ENCODE results near the gene CARMIL3.

The CARMIL3 gene

GRCh38 chr14:24071144-24071697 lies 19.4 kb downstream of the CARMIL3 start, which contains the start of gene CPNE6:
TSS of gene CPNE6 (plus strand) at chr14:24071562. CDS start at chr14:24072937, 1,375 bp downstream.
- Histone ChIP-seq H3K9me2 (replicated peaks; ENCODE audit: low read depth, low read length) (no peaks in the 10 kb centered on the region), H3K36me3 (ENCODE audit: insufficient read depth, low read length) (no peaks in the 10 kb centered on the region), H3F3A (ENCODE audit: low read depth) (no peaks in the 10 kb centered on the region), H3K79me2 (ENCODE audit: insufficient read depth, low read length) (no peaks in the 10 kb centered on the region), H3K4me2 (ENCODE audit: low read depth, low read length, poor library complexity, severe bottlenecking) (no peak within 1 kb of the TSS), H3K4me3 (ENCODE audit: low read length, poor library complexity, severe bottlenecking) (no peak within 1 kb of the TSS), H3K9ac (ENCODE audit: low read depth, low read length, poor library complexity, severe bottlenecking) (no peak within 1 kb of the TSS), H3K9me3 (ENCODE audit: insufficient read depth, low read depth, low read length) (no peaks in the 10 kb centered on the region), H4K20me1 (ENCODE audit: insufficient read depth, low read length, poor library complexity, severe bottlenecking) (no peaks in the 10 kb centered on the region), H3K27me3 (ENCODE audit: insufficient read depth, low read length, poor library complexity, severe bottlenecking) (no peaks in the 10 kb centered on the region), H2AFZ (ENCODE audit: low read length) (no peak within 1 kb of the TSS), H3K4me1 (ENCODE audit: insufficient read depth, low read length, poor library complexity, severe bottlenecking) (no peaks in the 10 kb centered on the region)
- TF ChIP-seq CTCF (conservative IDR thresholded peaks at IDR 0.05; ENCODE audit: low read length): no peak
- TF ChIP-seq EZH2phosphoT487 (IDR thresholded peaks at IDR 0.05; ENCODE audit: borderline replicate concordance): no peak

- Histone ChIP-seq H3K9me2 (replicated peaks; ENCODE audit: low read depth, low read length) (no peaks in the 10 kb centered on the region), H3K4me3 (ENCODE audit: low read length, poor library complexity, severe bottlenecking) (no peak overlapping the region), H3F3A (ENCODE audit: low read depth) (no peaks in the 10 kb centered on the region), H3K9ac (ENCODE audit: low read depth, low read length, poor library complexity, severe bottlenecking) (no peak overlapping the region), H4K20me1 (ENCODE audit: insufficient read depth, low read length, poor library complexity, severe bottlenecking) (no peaks in the 10 kb centered on the region), H3K79me2 (ENCODE audit: insufficient read depth, low read length) (no peaks in the 10 kb centered on the region), H3K4me2 (ENCODE audit: low read depth, low read length, poor library complexity, severe bottlenecking) (no peak overlapping the region), H3K36me3 (ENCODE audit: insufficient read depth, low read length) (no peaks in the 10 kb centered on the region), H3K4me1 (ENCODE audit: insufficient read depth, low read length, poor library complexity, severe bottlenecking) (no peaks in the 10 kb centered on the region), H3K9me3 (ENCODE audit: insufficient read depth, low read depth, low read length) (no peaks in the 10 kb centered on the region), H2AFZ (ENCODE audit: low read length) (no peak overlapping the region), H3K27me3 (ENCODE audit: insufficient read depth, low read length, poor library complexity, severe bottlenecking) (no peaks in the 10 kb centered on the region)
- TF ChIP-seq EZH2phosphoT487 (IDR thresholded peaks at IDR 0.05; ENCODE audit: borderline replicate concordance) (no peak), CTCF (conservative IDR thresholded peaks at IDR 0.05; ENCODE audit: low read length) (no peak)
Measured at GRCh38 chr14:24071836-24072430, 20.1 kb downstream of the CARMIL3 start.

- Histone ChIP-seq H3F3A (ENCODE audit: low read depth) (no peaks in the 10 kb centered on the region), H3K9me3 (ENCODE audit: insufficient read depth, low read depth, low read length) (no peaks in the 10 kb centered on the region), H4K20me1 (ENCODE audit: insufficient read depth, low read length, poor library complexity, severe bottlenecking) (no peaks in the 10 kb centered on the region), H3K27me3 (ENCODE audit: insufficient read depth, low read length, poor library complexity, severe bottlenecking) (no peaks in the 10 kb centered on the region), H3K4me2 (ENCODE audit: low read depth, low read length, poor library complexity, severe bottlenecking) (no peak overlapping the region), H3K9ac (ENCODE audit: low read depth, low read length, poor library complexity, severe bottlenecking) (no peak overlapping the region), H3K36me3 (ENCODE audit: insufficient read depth, low read length) (no peaks in the 10 kb centered on the region), H3K79me2 (ENCODE audit: insufficient read depth, low read length) (no peaks in the 10 kb centered on the region), H3K9me2 (replicated peaks; ENCODE audit: low read depth, low read length) (no peaks in the 10 kb centered on the region), H3K4me3 (ENCODE audit: low read length, poor library complexity, severe bottlenecking) (no peak overlapping the region), H2AFZ (ENCODE audit: low read length) (no peak overlapping the region), H3K4me1 (ENCODE audit: insufficient read depth, low read length, poor library complexity, severe bottlenecking) (no peaks in the 10 kb centered on the region)
- no peak for TF ChIP-seq EZH2phosphoT487 (IDR thresholded peaks at IDR 0.05; ENCODE audit: borderline replicate concordance)
- no peak for TF ChIP-seq CTCF (conservative IDR thresholded peaks at IDR 0.05; ENCODE audit: low read length)
Measured at GRCh38 chr14:24072436-24072835, 20.6 kb downstream of the CARMIL3 start.
